ENCODE data around the gene GRIK1.
A peak's percentile ranks its signal among the peaks of the same experiment; 100 is the strongest.

Gene GRIK1

GRCh38 chr21:29547998-29548397, 391.8 kb downstream of the GRIK1 start:
- Histone ChIP-seq H3K27ac (replicated peaks; ENCODE audit: low read length) (no peak overlapping the region), H3K23ac (ENCODE audit: low read depth, low read length, poor library complexity) (no peak overlapping the region), H2BK12ac (ENCODE audit: low read length) (no peak overlapping the region), H3K4ac (ENCODE audit: low read length) (no peak overlapping the region), H2BK120ac (ENCODE audit: low read depth, low read length) (no peak overlapping the region), H3K4me1 (ENCODE audit: control insufficient read depth in 2 of 2, insufficient read depth in 1 of 2, low read depth in 1 of 2, low read length in 2 of 2) (no peaks in the 10 kb centered on the region), H3K27me3 (ENCODE audit: control insufficient read depth in 3 of 3, insufficient read depth in 3 of 3, low read depth in 1 of 3, low read length in 3 of 3) (no peaks in the 10 kb centered on the region), H2AFZ (ENCODE audit: low read length) (no peak overlapping the region), H3K4me3 (ENCODE audit: low read length in 2 of 2) (no peak overlapping the region), H3K18ac (ENCODE audit: low read length) (no peak overlapping the region), H4K8ac (ENCODE audit: low read depth, low read length) (no peak overlapping the region), H3K9ac (ENCODE audit: low read depth, low read length, poor library complexity) (no peak overlapping the region), H2AK5ac (ENCODE audit: low read depth, low read length) (no peak overlapping the region), H3K4me2 (ENCODE audit: insufficient read depth, low read length, poor library complexity, severe bottlenecking) (no peak overlapping the region), H4K91ac (ENCODE audit: low read depth, low read length, poor library complexity) (no peak overlapping the region), H3K36me3 (replicated peaks in 1 of 2; ENCODE audit: control insufficient read depth in 2 of 2, insufficient read depth in 2 of 2, low read length in 2 of 2) (no peaks in the 10 kb centered on the region), H3K14ac (ENCODE audit: low read length) (no peak overlapping the region), H3K79me1 (ENCODE audit: low read depth, low read length) (no peaks in the 10 kb centered on the region), H2BK5ac (ENCODE audit: low read length) (no peak overlapping the region), H2BK15ac (ENCODE audit: low read length) (no peak overlapping the region), H3K9me3 (replicated peaks in 1 of 2; ENCODE audit: control insufficient read depth in 2 of 2, insufficient read depth in 1 of 2, low read depth in 1 of 2, low read length in 2 of 2) (no peaks in the 10 kb centered on the region)
- DNase-seq (ENCODE audit: low spot score) = no peak
- WGBS, 2 donors (ENCODE audit: extremely low coverage in 2 of 2, insufficient read length in 2 of 2, insufficient replicate concordance in 1 of 2) = no CpG with 5 or more reads among the region's 1 CpG

- DNase-seq (ENCODE audit: low spot score) = no peak
- Histone ChIP-seq H3K79me1 (ENCODE audit: low read depth, low read length) (no peaks in the 10 kb centered on the region), H4K91ac (ENCODE audit: low read depth, low read length, poor library complexity) (no peak overlapping the region), H3K27ac (replicated peaks; ENCODE audit: low read length) (no peak overlapping the region), H3K23ac (ENCODE audit: low read depth, low read length, poor library complexity) (no peak overlapping the region), H3K27me3 (ENCODE audit: control insufficient read depth in 3 of 3, insufficient read depth in 3 of 3, low read depth in 1 of 3, low read length in 3 of 3) (no peaks in the 10 kb centered on the region), H2BK5ac (ENCODE audit: low read length) (no peak overlapping the region), H3K14ac (ENCODE audit: low read length) (no peak overlapping the region), H2BK120ac (ENCODE audit: low read depth, low read length) (no peak overlapping the region), H3K4me1 (ENCODE audit: control insufficient read depth in 2 of 2, insufficient read depth in 1 of 2, low read depth in 1 of 2, low read length in 2 of 2) (no peaks in the 10 kb centered on the region), H2AFZ (ENCODE audit: low read length) (no peak overlapping the region), H3K4me2 (ENCODE audit: insufficient read depth, low read length, poor library complexity, severe bottlenecking) (no peak overlapping the region), H3K36me3 (replicated peaks in 1 of 2; ENCODE audit: control insufficient read depth in 2 of 2, insufficient read depth in 2 of 2, low read length in 2 of 2) (no peaks in the 10 kb centered on the region), H2BK12ac (ENCODE audit: low read length) (no peak overlapping the region), H3K9me3 (replicated peaks in 1 of 2; ENCODE audit: control insufficient read depth in 2 of 2, insufficient read depth in 1 of 2, low read depth in 1 of 2, low read length in 2 of 2) (no peaks in the 10 kb centered on the region), H3K18ac (ENCODE audit: low read length) (no peak overlapping the region), H2BK15ac (ENCODE audit: low read length) (no peak overlapping the region), H4K8ac (ENCODE audit: low read depth, low read length) (no peak overlapping the region), H3K4ac (ENCODE audit: low read length) (no peak overlapping the region), H2AK5ac (ENCODE audit: low read depth, low read length) (no peak overlapping the region), H3K9ac (ENCODE audit: low read depth, low read length, poor library complexity) (no peak overlapping the region), H3K4me3 (ENCODE audit: low read length in 2 of 2) (no peak overlapping the region)
- WGBS, 2 donors (ENCODE audit: extremely low coverage in 2 of 2, insufficient read length in 2 of 2, insufficient replicate concordance in 1 of 2) = no CpG with 5 or more reads among the region's 3 CpGs
These were observed 393.7 kb downstream of the GRIK1 start for GRCh38 chr21:29546071-29546470.

- WGBS, 2 donors (ENCODE audit: extremely low coverage in 2 of 2, insufficient read length in 2 of 2, insufficient replicate concordance in 1 of 2) = no CpG with 5 or more reads among the region's 1 CpG
- H2BK12ac ChIP-seq (ENCODE audit: low read length) = no peak overlapping the region
- H3K27ac ChIP-seq (replicated peaks; ENCODE audit: low read length) = no peak overlapping the region
- H3K27me3 ChIP-seq (ENCODE audit: control insufficient read depth in 3 of 3, insufficient read depth in 3 of 3, low read depth in 1 of 3, low read length in 3 of 3) = no peaks in the 10 kb centered on the region
- peak overlapping the region; percentile 15 for H2AFZ ChIP-seq (ENCODE audit: low read length)
- no peak overlapping the region for H2BK5ac ChIP-seq (ENCODE audit: low read length)
- no peak overlapping the region for H3K23ac ChIP-seq (ENCODE audit: low read depth, low read length, poor library complexity)
- DNase-seq (ENCODE audit: low spot score) = no peak
- no peak overlapping the region for H2BK120ac ChIP-seq (ENCODE audit: low read depth, low read length)
- H3K4ac ChIP-seq (ENCODE audit: low read length) = no peak overlapping the region
- H3K36me3 ChIP-seq (replicated peaks in 1 of 2; ENCODE audit: control insufficient read depth in 2 of 2, insufficient read depth in 2 of 2, low read length in 2 of 2) = peaks cover 0 to 2% of the 10 kb centered on the region in 2 donors
- H3K4me1 ChIP-seq (ENCODE audit: control insufficient read depth in 2 of 2, insufficient read depth in 1 of 2, low read depth in 1 of 2, low read length in 2 of 2) = no peaks in the 10 kb centered on the region
- H3K18ac ChIP-seq (ENCODE audit: low read length) = no peak overlapping the region
- H4K8ac ChIP-seq (ENCODE audit: low read depth, low read length) = no peak overlapping the region
- H3K79me1 ChIP-seq (ENCODE audit: low read depth, low read length) = no peaks in the 10 kb centered on the region
- no peak overlapping the region for H4K91ac ChIP-seq (ENCODE audit: low read depth, low read length, poor library complexity)
- H2BK15ac ChIP-seq (ENCODE audit: low read length) = no peak overlapping the region
- no peak overlapping the region for H3K14ac ChIP-seq (ENCODE audit: low read length)
- H3K4me2 ChIP-seq (ENCODE audit: insufficient read depth, low read length, poor library complexity, severe bottlenecking) = no peak overlapping the region
- no peaks in the 10 kb centered on the region for H3K9me3 ChIP-seq (replicated peaks in 1 of 2; ENCODE audit: control insufficient read depth in 2 of 2, insufficient read depth in 1 of 2, low read depth in 1 of 2, low read length in 2 of 2)
- no peak overlapping the region for H2AK5ac ChIP-seq (ENCODE audit: low read depth, low read length)
- H3K4me3 ChIP-seq (ENCODE audit: low read length in 2 of 2) = no peak overlapping the region
- H3K9ac ChIP-seq (ENCODE audit: low read depth, low read length, poor library complexity) = no peak overlapping the region
These were observed 399.5 kb downstream of the GRIK1 start for GRCh38 chr21:29540289-29540688.

- H3K4me3 ChIP-seq (ENCODE audit: low read length in 2 of 2) = no peak overlapping the region
- H3K79me1 ChIP-seq (ENCODE audit: low read depth, low read length) = no peaks in the 10 kb centered on the region
- H2BK12ac ChIP-seq (ENCODE audit: low read length) = no peak overlapping the region
- H3K4ac ChIP-seq (ENCODE audit: low read length) = no peak overlapping the region
- no peak overlapping the region for H4K8ac ChIP-seq (ENCODE audit: low read depth, low read length)
- no peak overlapping the region for H3K23ac ChIP-seq (ENCODE audit: low read depth, low read length, poor library complexity)
- DNase-seq (ENCODE audit: low spot score) = no peak
- no peak overlapping the region for H3K9ac ChIP-seq (ENCODE audit: low read depth, low read length, poor library complexity)
- no peak overlapping the region for H2AFZ ChIP-seq (ENCODE audit: low read length)
- H3K4me1 ChIP-seq (ENCODE audit: control insufficient read depth in 2 of 2, insufficient read depth in 1 of 2, low read depth in 1 of 2, low read length in 2 of 2) = no peaks in the 10 kb centered on the region
- no peak overlapping the region for H3K18ac ChIP-seq (ENCODE audit: low read length)
- H2BK5ac ChIP-seq (ENCODE audit: low read length) = no peak overlapping the region
- H2BK120ac ChIP-seq (ENCODE audit: low read depth, low read length) = no peak overlapping the region
- H3K9me3 ChIP-seq (replicated peaks in 1 of 2; ENCODE audit: control insufficient read depth in 2 of 2, insufficient read depth in 1 of 2, low read depth in 1 of 2, low read length in 2 of 2) = no peaks in the 10 kb centered on the region
- no peak overlapping the region for H2BK15ac ChIP-seq (ENCODE audit: low read length)
- H3K27me3 ChIP-seq (ENCODE audit: control insufficient read depth in 3 of 3, insufficient read depth in 3 of 3, low read depth in 1 of 3, low read length in 3 of 3) = no peaks in the 10 kb centered on the region
- H3K27ac ChIP-seq (replicated peaks; ENCODE audit: low read length) = no peak overlapping the region
- H2AK5ac ChIP-seq (ENCODE audit: low read depth, low read length) = no peak overlapping the region
- H3K4me2 ChIP-seq (ENCODE audit: insufficient read depth, low read length, poor library complexity, severe bottlenecking) = no peak overlapping the region
- H3K14ac ChIP-seq (ENCODE audit: low read length) = no peak overlapping the region
- H3K36me3 ChIP-seq (replicated peaks in 1 of 2; ENCODE audit: control insufficient read depth in 2 of 2, insufficient read depth in 2 of 2, low read length in 2 of 2) = peaks cover 0 to 2% of the 10 kb centered on the region in 2 donors
- no peak overlapping the region for H4K91ac ChIP-seq (ENCODE audit: low read depth, low read length, poor library complexity)
These were observed 401.7 kb downstream of the GRIK1 start for GRCh38 chr21:29538115-29538514.

Measured in neuronal stem cell (in vitro differentiated cells).